ENCODE data around the gene LRCH3.
A peak's percentile ranks its signal among the peaks of the same experiment; 100 is the strongest.
"Not testable (repeated sequence)": the region's sequence is repeated elsewhere in the genome, so short reads cannot be mapped to it uniquely, and the experiment has no call there.

LRCH3 gene

DNA sequence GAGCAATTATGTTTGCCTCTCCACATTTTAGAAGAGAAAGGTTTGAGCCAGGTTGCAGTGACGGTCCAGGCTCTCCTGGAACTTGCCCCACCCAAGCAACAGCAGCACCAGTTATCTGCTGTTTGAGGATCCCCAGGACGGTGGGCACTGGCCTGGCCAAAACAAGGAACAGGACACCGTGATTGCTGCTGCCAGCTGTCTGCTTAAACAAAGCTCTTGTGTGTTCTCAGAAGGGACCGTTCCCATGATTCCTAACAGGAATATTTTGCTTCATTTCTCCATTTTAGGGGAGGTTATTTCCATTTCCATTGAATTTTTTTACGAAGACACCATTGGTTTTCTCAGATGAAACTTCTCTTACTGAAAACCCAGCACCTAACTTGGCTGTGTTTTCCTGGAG is 92.5 kb downstream of the LRCH3 start:
- DNase-seq (ENCODE audit: low spot score): no peak

GRCh38 chr3:197884330-197884729 is 93.3 kb downstream of the LRCH3 start:
- not testable (repeated sequence) for DNase-seq (ENCODE audit: low spot score)

GRCh38 chr3:197886052-197886451 is 95.0 kb downstream of the LRCH3 start:
- DNase-seq (ENCODE audit: low spot score): not testable (repeated sequence)

- DNase-seq (ENCODE audit: low spot score): not testable (repeated sequence)
Observed at GRCh38 chr3:197887430-197888053, 96.5 kb downstream of the LRCH3 start.

DNA sequence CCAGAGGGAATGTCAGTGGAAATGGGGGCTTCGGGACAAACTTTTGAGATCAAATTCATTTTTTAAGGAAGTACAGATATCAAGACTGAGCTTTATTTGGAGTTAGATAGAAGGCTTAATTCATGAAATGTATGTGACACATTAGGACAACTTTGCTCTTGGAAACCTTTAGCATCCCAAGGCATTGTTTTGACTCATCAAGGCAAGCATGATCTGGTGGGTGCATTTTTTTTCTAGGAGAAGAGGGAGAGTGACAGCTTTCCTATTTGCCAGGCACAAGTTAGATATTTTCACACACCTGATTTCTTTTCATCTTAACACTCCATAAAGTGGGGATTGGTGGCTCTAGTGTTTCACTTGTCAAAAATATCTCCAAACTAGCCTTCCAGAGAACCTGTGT is 97.5 kb downstream of the LRCH3 start:
- no peak for DNase-seq (ENCODE audit: low spot score)

- DNase-seq (ENCODE audit: low spot score): no peak
Observed at GRCh38 chr3:197889204-197889930, 98.3 kb downstream of the LRCH3 start.

GRCh38 chr3:197890693-197891092 is 99.6 kb downstream of the LRCH3 start:
- no peak for DNase-seq (ENCODE audit: low spot score)

DNA sequence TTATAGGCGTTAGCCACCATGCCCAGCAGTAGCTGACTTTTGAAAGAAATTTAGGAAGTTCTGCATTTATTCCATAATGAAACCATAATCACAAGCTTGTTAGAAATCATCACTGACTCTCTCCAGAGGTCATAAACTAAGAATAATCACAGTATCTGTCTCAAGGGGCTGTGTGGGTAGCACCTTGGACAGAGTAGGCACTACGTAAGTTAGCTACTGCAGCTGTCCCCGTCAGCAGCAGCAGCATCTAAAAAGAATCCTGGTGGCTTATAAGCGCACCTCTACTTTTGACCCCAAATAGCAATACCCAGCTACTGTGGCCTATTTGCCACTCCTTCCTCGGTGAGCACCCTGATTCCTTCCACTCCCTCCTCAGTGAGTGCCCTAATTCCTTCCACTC is 101.1 kb downstream of the LRCH3 start:
- DNase-seq (ENCODE audit: low spot score): no peak

DNA sequence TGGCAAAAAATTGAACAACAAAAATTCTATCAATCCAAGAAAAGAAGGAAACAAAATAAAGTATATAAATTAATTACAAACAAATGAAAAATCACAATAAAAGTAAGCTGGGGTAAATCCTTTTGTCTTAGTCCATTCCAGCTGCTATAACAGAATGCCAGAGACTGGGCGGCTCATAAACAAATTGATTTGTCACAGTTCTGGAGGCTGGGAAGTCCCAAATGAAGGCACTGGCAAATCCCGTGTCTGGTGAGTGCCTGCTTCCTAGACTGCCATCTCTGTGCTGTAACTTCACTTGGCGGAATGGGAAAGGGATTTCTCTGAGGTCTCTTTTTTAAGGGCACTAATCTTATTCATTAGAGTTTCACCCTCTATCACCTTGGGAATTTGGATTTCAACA is 105.4 kb downstream of the LRCH3 start:
- no peak for DNase-seq (ENCODE audit: low spot score)

DNA sequence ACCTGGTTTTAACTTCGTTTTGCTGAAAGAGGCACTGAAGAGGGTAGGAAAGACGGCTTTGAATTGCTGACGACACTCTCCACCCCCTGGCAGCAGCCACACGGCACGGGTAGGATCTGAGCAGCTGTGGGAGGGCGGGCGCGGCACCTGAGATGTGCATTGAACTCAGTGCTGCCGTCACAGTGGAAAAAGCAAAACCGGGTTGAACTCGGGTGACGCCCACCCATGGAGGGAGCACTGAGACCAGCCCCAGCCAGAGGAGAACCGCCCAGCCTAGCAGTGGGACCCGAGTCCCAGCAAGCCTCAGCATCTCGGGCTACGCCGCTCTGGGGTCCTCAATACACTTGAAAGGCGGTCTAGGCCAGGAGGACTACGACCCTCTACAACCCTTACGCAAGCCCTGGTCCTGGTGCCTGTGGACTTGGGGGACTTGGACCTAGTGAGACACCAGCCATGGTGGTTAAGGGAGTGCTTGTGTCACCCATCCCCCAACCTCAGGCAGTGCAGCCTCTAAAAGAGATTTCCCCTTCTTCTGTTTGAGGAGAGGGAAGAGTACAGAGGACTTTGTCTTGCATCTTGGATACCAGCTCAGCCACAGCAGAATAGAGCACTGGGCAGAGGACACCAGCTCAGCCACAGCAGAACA is 108.9 kb downstream of the LRCH3 start:
- no peak for DNase-seq (ENCODE audit: low spot score)

- DNase-seq (ENCODE audit: low spot score): no peak
Observed at GRCh38 chr3:197901626-197902025, 110.6 kb downstream of the LRCH3 start.

DNA sequence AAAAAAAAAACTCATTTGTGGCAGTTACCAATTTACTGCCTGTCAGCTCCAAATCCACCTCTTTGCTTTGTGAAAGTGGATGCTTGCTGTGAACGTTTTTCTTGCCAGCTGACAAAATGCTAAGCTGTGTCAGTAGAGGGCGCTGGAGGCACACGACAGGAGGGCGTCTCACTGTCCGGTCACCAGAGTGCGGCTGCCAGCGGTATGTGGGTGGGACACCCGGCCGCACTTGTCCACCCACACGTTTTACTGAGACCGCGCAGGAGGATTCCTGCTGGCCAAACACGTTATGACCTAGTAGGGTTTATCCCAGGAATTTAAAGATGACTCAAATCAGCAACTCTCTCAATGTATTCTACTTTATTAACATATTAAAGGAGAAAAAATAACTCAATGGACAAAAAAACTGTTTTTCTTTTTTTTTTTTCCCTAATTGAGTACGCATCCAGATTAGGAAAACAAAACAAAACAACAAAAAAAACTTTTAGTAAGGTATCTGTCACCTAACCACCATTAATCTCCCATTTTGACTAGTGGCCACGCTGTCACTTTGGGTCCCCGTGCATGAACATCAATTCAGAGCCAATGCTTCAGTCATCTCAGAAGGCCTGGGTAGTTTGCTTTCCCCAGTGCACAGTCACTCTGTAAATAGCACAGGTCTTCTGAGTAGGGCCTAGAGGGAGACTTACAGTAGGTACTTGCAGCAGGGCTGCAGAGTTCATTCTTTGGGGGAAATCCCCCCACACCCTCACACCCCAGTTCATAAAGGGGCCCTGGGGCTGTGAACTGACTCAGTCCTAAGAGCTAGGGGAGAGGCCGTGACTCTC is 115.2 kb downstream of the LRCH3 start:
- DNase-seq (ENCODE audit: low spot score): peak; percentile 86

GRCh38 chr3:197906850-197907187 is 115.8 kb downstream of the LRCH3 start:
- DNase-seq (ENCODE audit: low spot score): no peak

DNA sequence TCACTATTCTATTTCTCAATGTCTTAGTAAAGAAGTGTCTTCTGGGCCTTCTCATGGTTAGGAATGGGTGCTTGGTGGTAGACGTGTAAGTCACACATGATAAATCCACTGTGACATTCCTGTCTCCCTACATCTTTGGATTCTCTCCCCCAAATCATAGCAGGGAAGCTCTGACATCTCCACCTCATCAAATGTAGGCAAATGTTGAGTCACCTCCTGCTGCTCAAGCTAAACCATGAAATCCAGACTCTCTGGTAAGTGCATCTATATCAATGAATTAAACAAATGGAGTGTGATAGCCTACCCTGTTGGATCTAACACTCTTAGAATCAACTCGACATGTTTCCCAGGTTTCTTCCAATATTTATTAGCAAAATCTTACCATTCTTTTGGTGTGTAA is 116.1 kb downstream of the LRCH3 start:
- no peak for DNase-seq (ENCODE audit: low spot score)

DNA sequence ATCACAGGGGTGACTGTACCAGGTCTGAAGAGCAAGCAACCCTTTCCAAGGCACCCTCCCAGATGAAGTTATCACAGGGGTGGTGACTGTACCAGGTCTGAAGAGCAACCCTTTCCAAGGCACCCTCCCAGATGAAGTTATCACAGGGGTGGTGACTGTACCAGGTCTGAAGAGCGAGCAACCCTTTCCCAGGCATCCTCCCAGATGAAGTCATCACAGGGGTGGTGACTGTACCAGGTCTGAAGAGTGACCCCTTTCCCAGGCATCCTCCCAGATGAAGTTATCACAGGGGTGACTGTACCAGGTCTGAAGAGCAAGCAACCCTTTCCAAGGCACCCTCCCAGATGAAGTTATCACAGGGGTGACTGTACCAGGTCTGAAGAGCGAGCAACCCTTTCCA is 117.5 kb downstream of the LRCH3 start:
- not testable (repeated sequence) for DNase-seq (ENCODE audit: low spot score)

DNA sequence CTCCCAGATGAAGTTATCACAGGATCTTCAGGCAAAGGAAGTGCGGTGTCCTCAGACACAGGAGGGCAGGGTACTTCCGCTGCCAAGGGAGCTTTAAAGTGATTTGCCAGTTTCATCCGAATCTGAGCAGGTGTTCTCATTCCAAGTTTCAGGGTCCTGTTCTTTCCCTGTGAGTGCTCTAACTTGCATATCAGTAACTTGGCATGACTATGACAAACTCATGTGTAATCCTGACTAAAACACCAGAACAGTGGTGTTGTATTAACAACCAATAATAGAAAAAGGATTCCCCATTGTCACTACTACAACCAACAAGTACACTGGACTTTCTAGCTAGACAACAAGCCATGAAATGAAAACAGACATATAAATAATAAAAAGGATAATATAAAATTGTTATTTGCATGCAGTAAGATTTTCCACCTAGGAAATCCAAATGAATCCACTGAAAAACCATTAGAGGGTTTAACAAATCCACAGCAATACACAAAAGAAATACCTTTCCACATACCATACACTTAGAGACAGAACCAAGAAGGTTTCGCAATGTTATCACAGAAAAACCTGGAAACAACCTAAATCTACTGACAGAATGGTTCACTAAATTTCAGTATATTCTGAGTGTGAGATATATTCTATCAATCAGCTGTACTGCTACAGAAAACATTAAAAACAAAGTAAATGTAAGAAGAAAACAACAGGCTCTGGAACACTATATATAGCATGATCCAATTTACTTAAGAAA is 118.1 kb downstream of the LRCH3 start:
- DNase-seq (ENCODE audit: low spot score): no peak

DNA sequence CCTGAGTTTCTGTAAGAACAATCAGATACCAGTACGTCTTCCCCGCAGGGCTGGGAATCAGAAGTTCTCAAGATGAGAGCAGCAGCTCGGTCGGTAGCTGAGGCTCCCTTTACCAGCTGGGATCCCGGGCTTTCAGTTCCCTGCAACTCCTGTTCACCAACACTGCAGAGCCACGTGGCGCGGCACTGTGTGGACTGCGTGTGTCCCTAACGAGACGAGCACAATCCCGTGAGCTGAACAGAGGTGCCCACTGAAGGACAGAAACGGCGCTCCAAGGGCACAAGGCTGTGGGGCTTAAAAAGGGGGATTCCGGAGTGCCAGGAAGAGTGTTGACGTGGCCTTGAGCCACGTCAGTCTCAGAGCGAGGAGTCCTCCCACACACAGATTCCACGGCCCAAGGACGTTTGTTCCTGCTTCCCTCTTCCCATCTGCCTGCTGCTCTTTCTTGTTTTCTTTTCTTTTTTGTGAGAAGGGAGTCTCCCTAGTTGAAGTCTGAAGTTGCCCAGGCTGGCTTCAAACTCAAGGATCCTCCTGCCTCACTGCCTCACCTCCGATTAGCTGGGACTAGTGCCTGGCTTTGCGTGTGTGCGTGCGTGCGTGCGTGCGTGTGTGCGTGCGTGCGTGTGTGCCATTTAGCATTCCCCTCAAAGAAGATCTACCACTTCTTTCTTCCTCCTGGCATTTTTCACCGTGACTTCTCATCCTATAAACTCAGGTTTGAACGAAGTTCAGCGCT is 121.9 kb downstream of the LRCH3 start:
- DNase-seq (ENCODE audit: low spot score): no peak

- DNase-seq (ENCODE audit: low spot score): no peak
Observed at GRCh38 chr3:197913641-197914380, 122.8 kb downstream of the LRCH3 start.

- not testable (repeated sequence) for DNase-seq (ENCODE audit: low spot score)
Observed at GRCh38 chr3:197921429-197922275, 130.6 kb downstream of the LRCH3 start.

Measured in LoVo (cell line).